HepG2 (cell line): ENCODE data around the gene FITM1. TPM values are rescaled to one million over a fixed set of nuclear protein-coding genes. Genes with fewer than 3 reads are reported as not detected.

Experiments
- ETV6 ChIP-seq: sonication (generic); formaldehyde crosslinking; conservative IDR thresholded peaks from 2 replicates; pipeline ENCODE4 v1.4.0; 2020; ENCODE audit warnings: missing genetic modification reagents
- FOXA1 ChIP-seq, 2 experiments: fragments of 450-650 bp in 1 of 2; sonication (generic) in 1 of 2; formaldehyde crosslinking in 1 of 2; IDR thresholded peaks; 2 replicates each; pipeline versions ENCODE4 v1.4.0 to v1.6.1; 2016 to 2020; ENCODE audit warnings: missing genetic modification reagents in 1 of 2
- JDP2 ChIP-seq: sonication (generic); formaldehyde crosslinking; IDR thresholded peaks from 2 replicates; pipeline ENCODE4 v1.8.1; 2022; ENCODE audit warnings: missing genetic modification reagents, borderline replicate concordance
- KLF12 ChIP-seq: sonication (generic); formaldehyde crosslinking; IDR thresholded peaks from 2 replicates; pipeline ENCODE4 v1.4.0; 2020; ENCODE audit warnings: missing genetic modification reagents, borderline replicate concordance
- KLF6 ChIP-seq: IDR thresholded peaks from 2 replicates; pipeline ENCODE4 v1.8.0; 2016; ENCODE audit warnings: missing biosample characterization, missing genetic modification reagents
- MED13 ChIP-seq: sonication (generic); formaldehyde crosslinking; IDR thresholded peaks from 2 replicates; pipeline ENCODE4 v1.5.0; 2020; ENCODE audit warnings: missing genetic modification reagents
- MLLT10 ChIP-seq: sonication (generic); formaldehyde crosslinking; IDR thresholded peaks from 2 replicates; pipeline ENCODE4 v1.4.0; 2020; ENCODE audit warnings: missing genetic modification reagents
- MNT ChIP-seq: fragments of 450-650 bp; IDR thresholded peaks from 2 replicates; pipeline ENCODE4 v1.6.1; 2016
- MTA3 ChIP-seq: sonication (generic); formaldehyde crosslinking; IDR thresholded peaks from 2 replicates; pipeline ENCODE4 v1.4.0; 2020; ENCODE audit warnings: missing genetic modification reagents
- NBN ChIP-seq: fragments of 450-650 bp; conservative IDR thresholded peaks from 2 replicates; pipeline ENCODE4 v1.6.1; 2017
- RAD21 ChIP-seq: fragments of 450-650 bp; formaldehyde crosslinking; IDR thresholded peaks from 2 replicates; pipeline ENCODE4 v1.5.0; 2020; ENCODE audit warnings: mild to moderate bottlenecking
- RARA ChIP-seq: IDR thresholded peaks from 2 replicates; pipeline ENCODE4 v1.6.1; 2016; ENCODE audit warnings: missing genetic modification reagents, missing compliant biosample characterization
- RBM22 ChIP-seq: fragments of 200-400 bp; formaldehyde crosslinking; optimal IDR thresholded peaks from 2 replicates; pipeline ENCODE3; 2017; ENCODE audit warnings: mild to moderate bottlenecking, low read length, moderate library complexity
- RBM39 ChIP-seq: fragments of 200-400 bp; formaldehyde crosslinking; IDR thresholded peaks from one replicate; pipeline ENCODE4 v1.6.1; 2018; ENCODE audit warnings: antibody characterized with exemption, mild to moderate bottlenecking, low read depth, low read length; ENCODE audit not compliant: poor library complexity, severe bottlenecking
- SMAD3 ChIP-seq: sonication (generic); formaldehyde crosslinking; IDR thresholded peaks from 2 replicates; pipeline ENCODE4 v1.4.0; 2020; ENCODE audit warnings: missing genetic modification reagents
- SP2 ChIP-seq: sonication (generic); formaldehyde crosslinking; IDR thresholded peaks from 2 replicates; pipeline ENCODE4 v1.5.1; 2020; ENCODE audit warnings: mild to moderate bottlenecking, missing genetic modification reagents
- TRIM24 ChIP-seq: sonication (generic); formaldehyde crosslinking; IDR thresholded peaks from 2 replicates; pipeline ENCODE4 v1.8.0; 2022; ENCODE audit warnings: mild to moderate bottlenecking, missing genetic modification reagents
- ZC3H4 ChIP-seq: sonication (generic); formaldehyde crosslinking; IDR thresholded peaks from 2 replicates; pipeline ENCODE4 v1.4.0; 2020; ENCODE audit warnings: missing genetic modification reagents, borderline replicate concordance
- ZNF33B ChIP-seq: sonication (generic); formaldehyde crosslinking; IDR thresholded peaks from 2 replicates; pipeline ENCODE4 v1.5.1; 2020; ENCODE audit warnings: mild to moderate bottlenecking, missing genetic modification reagents
- ZNF710 ChIP-seq: sonication (generic); formaldehyde crosslinking; IDR thresholded peaks from 2 replicates; pipeline ENCODE4 v1.5.0; 2020; ENCODE audit warnings: mild to moderate bottlenecking, missing genetic modification reagents, borderline replicate concordance
- polyA plus RNA-seq, 8 experiments: library from polyadenylated mRNA; depleted of rRNA in 3 of 8; stranded (reverse) in 7 of 8; unstranded in 1 of 8; fragments of >200 nt; fragmentation: Illumina TruSeq in 4 of 8; extraction: Trizol in 4 of 8; gene quantifications; 2 replicates each; pipeline versions ENCODE4 v1.2.1 to v1.2.3, GENCODE V29; 2011 to 2016; ENCODE audit warnings: low read depth in 4 of 8, missing spikeins in 1 of 8, mixed read lengths in 1 of 8; ENCODE audit not compliant: insufficient read depth in 1 of 8
- total RNA-seq, 5 experiments: library from RNA; depleted of rRNA; stranded (reverse); fragments of >200 nt; fragmentation: Illumina TruSeq; extraction: Trizol; gene quantifications; 2 replicates each; pipeline ENCODE4 v1.2.3, GENCODE V29; 2016; ENCODE audit warnings: low read depth in 1 of 5
- TF ChIP-seq, protein P1 (sequence below): sonication (generic); formaldehyde crosslinking; IDR thresholded peaks from 2 replicates; pipeline ENCODE4 v1.5.0; 2020; ENCODE audit warnings: missing genetic modification reagents, mild to moderate bottlenecking, borderline replicate concordance
- TF ChIP-seq, protein P2 (sequence below): sonication (generic); formaldehyde crosslinking; IDR thresholded peaks from 2 replicates; pipeline ENCODE4 v1.8.0; 2022; ENCODE audit warnings: missing genetic modification reagents, mild to moderate bottlenecking, inconsistent platforms, borderline replicate concordance
- TF ChIP-seq, protein P3 (sequence below): sonication (generic); formaldehyde crosslinking; IDR thresholded peaks from 2 replicates; pipeline ENCODE4 v1.8.1; 2023; ENCODE audit warnings: mild to moderate bottlenecking, moderate library complexity, missing genetic modification reagents

FITM1 gene
- total and polyA plus RNA-seq, 2 of the 13 experiments (the other 11 are each of a cell fraction or from before 2014, with no cell fraction given) = 2.7 to 5.8 TPM

GRCh38 chr14:24114532-24115421 lies 15.7 kb upstream of the FITM1 start, which contains the start of the genes DCAF11 and NRL (continued):
- TF ChIP-seq, protein P1, sequence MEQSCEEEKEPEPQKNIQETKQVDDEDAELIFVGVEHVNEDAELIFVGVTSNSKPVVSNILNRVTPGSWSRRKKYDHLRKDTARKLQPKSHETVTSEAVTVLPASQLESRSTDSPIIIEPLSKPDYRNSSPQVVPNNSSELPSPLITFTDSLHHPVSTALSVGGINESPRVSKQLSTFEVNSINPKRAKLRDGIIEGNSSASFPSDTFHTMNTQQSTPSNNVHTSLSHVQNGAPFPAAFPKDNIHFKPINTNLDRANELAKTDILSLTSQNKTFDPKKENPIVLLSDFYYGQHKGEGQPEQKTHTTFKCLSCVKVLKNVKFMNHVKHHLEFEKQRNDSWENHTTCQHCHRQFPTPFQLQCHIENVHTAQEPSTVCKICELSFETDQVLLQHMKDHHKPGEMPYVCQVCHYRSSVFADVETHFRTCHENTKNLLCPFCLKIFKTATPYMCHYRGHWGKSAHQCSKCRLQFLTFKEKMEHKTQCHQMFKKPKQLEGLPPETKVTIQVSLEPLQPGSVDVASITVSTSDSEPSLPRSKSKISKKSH (CRISPR knock-in tag) = peak; percentile 99
- TF ChIP-seq MED13 (CRISPR knock-in tag) = peak; percentile 96
- peak; percentile 3 for TF ChIP-seq RBM22
- peak; percentile 98 for TF ChIP-seq ZC3H4 (CRISPR knock-in tag)
- no peak for TF ChIP-seq TRIM24 (CRISPR knock-in tag)
- peak; percentile 87 for TF ChIP-seq ETV6 (CRISPR knock-in tag)
- TF ChIP-seq RARA (CRISPR knock-in tag) = peak; percentile 67; the same call in 1 of the 2 replicates
- peak; percentile 92 for TF ChIP-seq RBM39
- peak; percentile 97 for TF ChIP-seq SP2 (CRISPR knock-in tag)
- no peak for TF ChIP-seq FOXA1 (IDR thresholded peaks at IDR 0.05)
- TF ChIP-seq FOXA1 (CRISPR knock-in tag; IDR thresholded peaks at IDR 0.05) = peak; percentile 99
- no peak for TF ChIP-seq MTA3 (CRISPR knock-in tag)
- TF ChIP-seq MLLT10 (CRISPR knock-in tag) = no peak
- TF ChIP-seq JDP2 (CRISPR knock-in tag) = no peak
- TF ChIP-seq ZNF33B = peak; percentile 98; the same call in 1 of the 2 replicates
- TF ChIP-seq RAD21 (CRISPR knock-in tag) = peak; percentile 78
- TF ChIP-seq ZNF710 (CRISPR knock-in tag) = peak; percentile 93
- TF ChIP-seq SMAD3 (CRISPR knock-in tag) = peak; percentile 79; the same call in 1 of the 2 replicates
- TF ChIP-seq, protein P2, sequence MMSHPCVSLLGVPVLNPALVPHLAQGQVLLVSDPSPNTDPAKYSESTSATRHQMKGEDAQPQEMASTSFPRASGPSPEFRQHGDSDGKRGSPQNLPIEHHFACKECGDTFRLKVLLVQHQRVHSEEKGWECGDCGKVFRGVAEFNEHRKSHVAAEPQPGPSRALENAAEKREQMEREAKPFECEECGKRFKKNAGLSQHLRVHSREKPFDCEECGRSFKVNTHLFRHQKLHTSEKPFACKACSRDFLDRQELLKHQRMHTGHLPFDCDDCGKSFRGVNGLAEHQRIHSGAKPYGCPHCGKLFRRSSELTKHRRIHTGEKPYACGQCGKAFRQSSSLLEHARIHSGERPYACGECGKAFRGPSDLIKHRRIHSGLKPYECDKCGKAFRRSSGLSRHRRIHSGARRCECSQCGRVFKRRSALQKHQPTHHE (CRISPR knock-in tag) = peak; percentile 95
- no peak for TF ChIP-seq NBN
- TF ChIP-seq KLF12 (CRISPR knock-in tag) = peak; percentile 93
- TF ChIP-seq, protein P3, sequence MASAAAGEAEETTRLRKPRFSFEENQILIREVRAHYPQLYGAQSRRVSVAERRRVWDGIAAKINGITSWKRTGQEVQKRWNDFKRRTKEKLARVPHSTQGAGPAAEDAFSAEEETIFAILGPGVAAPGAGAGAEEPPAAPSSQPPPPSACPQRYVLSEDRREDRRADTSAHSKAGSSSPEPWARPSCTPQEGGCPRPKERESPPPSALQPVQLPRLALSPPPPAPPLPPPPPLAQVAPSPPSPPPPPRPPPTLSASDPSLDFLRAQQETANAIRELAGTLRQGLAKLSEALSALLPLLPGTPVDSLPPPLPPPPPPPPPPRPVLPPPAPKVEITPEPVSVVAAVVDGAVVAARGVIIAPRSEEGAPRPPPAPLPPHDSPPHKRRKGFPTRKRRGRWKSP (CRISPR knock-in tag) = no peak
- peak; percentile 99 for TF ChIP-seq MNT
- peak; percentile 99 for TF ChIP-seq KLF6 (CRISPR knock-in tag)
